ENCODE measurements around the gene PRKG1. TPM values are rescaled to one million over a fixed set of nuclear protein-coding genes. Genes with fewer than 3 reads are reported as not detected.
A peak's percentile ranks its signal among the peaks of the same experiment; 100 is the strongest.

The PRKG1 gene
- total and polyA plus RNA-seq, 2 experiments from 2014 or later, result 10.7 to 21.8 TPM

GRCh38 chr10:51176976-51177695 lies 102.8 kb downstream of the PRKG1 start:
- H3F3A ChIP-seq (ENCODE audit: insufficient read depth), result peaks cover 15% of the 10 kb centered on the region
- peaks cover 23% of the 10 kb centered on the region for H3K4me1 ChIP-seq (ENCODE audit: insufficient read depth)
- no peak overlapping the region for H3K9ac ChIP-seq
- peak overlapping the region; percentile 64 for H3K4me2 ChIP-seq (ENCODE audit: unreplicated experiment)
- H2AFZ ChIP-seq, result no peak overlapping the region
- 0 out of 2 replicates have a peak overlapping the region, but pooled peaks have one; percentile 6 for H3K4me3 ChIP-seq
- H3K27me3 ChIP-seq (replicated peaks; ENCODE audit: insufficient read depth), result no peaks in the 10 kb centered on the region
- H3K9me2 ChIP-seq (ENCODE audit: insufficient read depth), result no peaks in the 10 kb centered on the region
- no peaks in the 10 kb centered on the region for H4K20me1 ChIP-seq (ENCODE audit: insufficient read depth)
- peak overlapping the region; percentile 11 for H3K27ac ChIP-seq
- no peaks in the 10 kb centered on the region for H3K9me3 ChIP-seq (ENCODE audit: low read depth)
- DNase-seq, result peak; percentile 69
- no peak for TF ChIP-seq EZH2phosphoT487 (IDR thresholded peaks at IDR 0.05; ENCODE audit: insufficient read depth, low read depth)
- no peak for TF ChIP-seq EZH2 (IDR thresholded peaks at IDR 0.05; ENCODE audit: insufficient read depth, poor library complexity, severe bottlenecking)
- peaks cover 10% of the 10 kb centered on the region for H3K79me2 ChIP-seq (ENCODE audit: insufficient read depth)
- no peaks in the 10 kb centered on the region for H3K36me3 ChIP-seq (ENCODE audit: low read depth)
- in situ Hi-C loops (cut with MboI), result no loop called here

GRCh38 chr10:51178634-51179033 lies 104.3 kb downstream of the PRKG1 start:
- Histone ChIP-seq H3K4me2 (ENCODE audit: unreplicated experiment) (no peak overlapping the region), H3K9me2 (ENCODE audit: insufficient read depth) (no peaks in the 10 kb centered on the region), H4K20me1 (ENCODE audit: insufficient read depth) (no peaks in the 10 kb centered on the region), H3K4me1 (ENCODE audit: insufficient read depth) (peaks cover 15% of the 10 kb centered on the region), H3K9ac (no peak overlapping the region), H3K79me2 (ENCODE audit: insufficient read depth) (peaks cover 15% of the 10 kb centered on the region), H3K36me3 (ENCODE audit: low read depth) (no peaks in the 10 kb centered on the region), H3F3A (ENCODE audit: insufficient read depth) (peaks cover 15% of the 10 kb centered on the region), H3K27ac (no peak overlapping the region), H3K9me3 (ENCODE audit: low read depth) (no peaks in the 10 kb centered on the region), H2AFZ (no peak overlapping the region), H3K27me3 (replicated peaks; ENCODE audit: insufficient read depth) (no peaks in the 10 kb centered on the region), H3K4me3 (no peak overlapping the region)
- TF ChIP-seq EZH2 (IDR thresholded peaks at IDR 0.05; ENCODE audit: insufficient read depth, poor library complexity, severe bottlenecking), result no peak
- TF ChIP-seq EZH2phosphoT487 (IDR thresholded peaks at IDR 0.05; ENCODE audit: insufficient read depth, low read depth), result no peak
- in situ Hi-C loops (cut with MboI), result no loop called here
- no peak for DNase-seq

DNA sequence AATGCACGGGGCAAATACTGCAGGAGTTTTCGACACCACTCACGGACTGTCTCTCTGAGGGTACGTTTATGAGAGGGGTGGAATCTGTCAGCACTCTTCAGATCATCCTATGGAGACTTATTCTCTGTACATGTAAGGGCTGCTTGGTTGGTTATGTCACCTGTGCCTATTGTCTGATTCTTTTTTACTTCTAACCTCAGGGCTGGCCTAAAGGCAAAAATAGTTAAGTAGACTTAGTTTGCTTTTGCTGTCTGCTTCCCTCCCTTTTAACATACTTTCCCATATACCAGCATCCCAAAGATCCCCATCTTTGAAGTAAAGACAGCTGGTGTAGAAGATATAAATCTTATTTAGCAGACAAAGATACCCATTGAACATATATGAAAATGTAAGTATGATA lies 105.9 kb downstream of the PRKG1 start:
- H3K9me3 ChIP-seq (ENCODE audit: low read depth), result no peaks in the 10 kb centered on the region
- in situ Hi-C loops (cut with MboI), result no loop called here
- H3K4me2 ChIP-seq (ENCODE audit: unreplicated experiment), result no peak overlapping the region
- WGBS, 2 experiments (ENCODE audit: low coverage in 1 of 2, low lambda C conversion rate in 2 of 2, missing lambda C conversion rate in 2 of 2), result 98 to 99% methylated on average over 4 of the region's 4 CpGs
- no peaks in the 10 kb centered on the region for H3K27me3 ChIP-seq (replicated peaks; ENCODE audit: insufficient read depth)
- no peak for TF ChIP-seq EZH2 (IDR thresholded peaks at IDR 0.05; ENCODE audit: insufficient read depth, poor library complexity, severe bottlenecking)
- TF ChIP-seq EZH2phosphoT487 (IDR thresholded peaks at IDR 0.05; ENCODE audit: insufficient read depth, low read depth), result no peak
- H2AFZ ChIP-seq, result no peak overlapping the region
- peaks cover 21% of the 10 kb centered on the region for H3K79me2 ChIP-seq (ENCODE audit: insufficient read depth)
- H3K27ac ChIP-seq, result no peak overlapping the region
- no peaks in the 10 kb centered on the region for H3K9me2 ChIP-seq (ENCODE audit: insufficient read depth)
- no peak for DNase-seq
- H3K4me3 ChIP-seq, result no peak overlapping the region
- peaks cover 15% of the 10 kb centered on the region for H3F3A ChIP-seq (ENCODE audit: insufficient read depth)
- H3K4me1 ChIP-seq (ENCODE audit: insufficient read depth), result peaks cover 15% of the 10 kb centered on the region
- no peak overlapping the region for H3K9ac ChIP-seq
- no peaks in the 10 kb centered on the region for H4K20me1 ChIP-seq (ENCODE audit: insufficient read depth)
- H3K36me3 ChIP-seq (ENCODE audit: low read depth), result no peaks in the 10 kb centered on the region

DNA sequence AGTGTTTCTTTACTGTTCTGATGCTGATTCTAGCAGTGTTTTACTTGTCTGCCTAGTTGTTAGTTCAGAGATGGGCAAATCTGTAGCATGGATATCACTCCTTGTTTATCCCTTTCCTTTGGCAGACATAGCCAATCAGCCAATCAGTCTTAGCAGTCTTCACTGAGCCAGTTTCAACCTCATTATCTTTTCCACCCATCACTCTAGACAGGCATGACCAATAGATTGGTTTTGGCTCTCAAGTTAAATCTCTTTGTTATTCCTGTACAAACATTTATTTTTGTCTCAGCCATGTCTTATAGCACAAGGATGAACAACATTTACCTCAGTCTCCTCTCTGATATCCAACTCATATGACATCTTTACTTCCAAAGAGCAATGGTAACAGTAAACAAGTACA lies 109.5 kb downstream of the PRKG1 start:
- Histone ChIP-seq H3K27ac (no peak overlapping the region), H3K9me3 (ENCODE audit: low read depth) (no peaks in the 10 kb centered on the region), H3K4me2 (ENCODE audit: unreplicated experiment) (no peak overlapping the region), H3K27me3 (replicated peaks; ENCODE audit: insufficient read depth) (no peaks in the 10 kb centered on the region), H3K9ac (no peak overlapping the region), H4K20me1 (ENCODE audit: insufficient read depth) (no peaks in the 10 kb centered on the region), H3K4me3 (no peak overlapping the region), H3K9me2 (ENCODE audit: insufficient read depth) (no peaks in the 10 kb centered on the region), H3F3A (ENCODE audit: insufficient read depth) (no peaks in the 10 kb centered on the region), H3K4me1 (ENCODE audit: insufficient read depth) (0 out of 2 replicates have a peak, but pooled peaks cover 6% of the 10 kb centered on the region), H2AFZ (no peak overlapping the region), H3K36me3 (ENCODE audit: low read depth) (no peaks in the 10 kb centered on the region), H3K79me2 (ENCODE audit: insufficient read depth) (peaks cover 25% of the 10 kb centered on the region; the same call in 1 of the 2 replicates)
- TF ChIP-seq EZH2 (IDR thresholded peaks at IDR 0.05; ENCODE audit: insufficient read depth, poor library complexity, severe bottlenecking) (no peak), EZH2phosphoT487 (IDR thresholded peaks at IDR 0.05; ENCODE audit: insufficient read depth, low read depth) (no peak)
- DNase-seq, result no peak
- in situ Hi-C loops (cut with MboI), result no loop called here

GRCh38 chr10:51186361-51186760 lies 112.1 kb downstream of the PRKG1 start:
- no peak overlapping the region for H3K4me3 ChIP-seq
- H3K9me3 ChIP-seq (ENCODE audit: low read depth), result no peaks in the 10 kb centered on the region
- no peak overlapping the region for H3K27ac ChIP-seq
- no peaks in the 10 kb centered on the region for H4K20me1 ChIP-seq (ENCODE audit: insufficient read depth)
- H3F3A ChIP-seq (ENCODE audit: insufficient read depth), result no peaks in the 10 kb centered on the region
- H3K4me2 ChIP-seq (ENCODE audit: unreplicated experiment), result no peak overlapping the region
- no peak overlapping the region for H2AFZ ChIP-seq
- peaks cover 25% of the 10 kb centered on the region; the same call in 1 of the 2 replicates for H3K79me2 ChIP-seq (ENCODE audit: insufficient read depth)
- H3K4me1 ChIP-seq (ENCODE audit: insufficient read depth), result 0 out of 2 replicates have a peak, but pooled peaks cover 6% of the 10 kb centered on the region
- in situ Hi-C loops (cut with MboI), result no loop called here
- WGBS, 2 experiments (ENCODE audit: low coverage in 1 of 2, low lambda C conversion rate in 2 of 2, missing lambda C conversion rate in 2 of 2), result 38 to 47% methylated on average over 2 of the region's 2 CpGs
- peak; percentile 27 for DNase-seq
- no peaks in the 10 kb centered on the region for H3K27me3 ChIP-seq (replicated peaks; ENCODE audit: insufficient read depth)
- no peak overlapping the region for H3K9ac ChIP-seq
- H3K36me3 ChIP-seq (ENCODE audit: low read depth), result no peaks in the 10 kb centered on the region
- H3K9me2 ChIP-seq (ENCODE audit: insufficient read depth), result no peaks in the 10 kb centered on the region
- no peak for TF ChIP-seq EZH2 (IDR thresholded peaks at IDR 0.05; ENCODE audit: insufficient read depth, poor library complexity, severe bottlenecking)
- no peak for TF ChIP-seq EZH2phosphoT487 (IDR thresholded peaks at IDR 0.05; ENCODE audit: insufficient read depth, low read depth)

Data from GM23248 (cell line).